ENCODE measurements around the gene PHF5A. TPM values are rescaled to one million over a fixed set of nuclear protein-coding genes. Genes with fewer than 3 reads are reported as not detected.

Gene PHF5A
- total RNA-seq, 1 experiment from 2014 or later = 62.9 TPM

- H3F3A ChIP-seq (ENCODE audit: insufficient read depth, low read depth) = peaks cover 4% of the 10 kb centered on the region; the same call in 1 of the 2 replicates
- H3K27me3 ChIP-seq (ENCODE audit: insufficient read depth, low read depth) = no peaks in the 10 kb centered on the region
- no peaks in the 10 kb centered on the region for H3K4me1 ChIP-seq (replicated peaks; ENCODE audit: insufficient read depth)
- peaks cover 82% of the 10 kb centered on the region for H4K20me1 ChIP-seq (ENCODE audit: insufficient read depth)
- no TSS peak for BruUV-seq (replicated peaks)
- ChIA-PET CTCF (no interaction called here), POLR2A (ENCODE audit: unreplicated experiment) (interaction anchor here (0.6 kb wide), 1 partner anchor 40 kb away, joined by 12 read pairs; no protein-coding TSS in a partner anchor)
- H3K27ac ChIP-seq = no peak overlapping the region
- H2AFZ ChIP-seq = no peak overlapping the region
- no peaks in the 10 kb centered on the region for H3K9me2 ChIP-seq (ENCODE audit: insufficient read depth)
- H3K36me3 ChIP-seq (ENCODE audit: low read depth) = no peaks in the 10 kb centered on the region
- DNase-seq = no peak
- no peaks in the 10 kb centered on the region for H3K9me3 ChIP-seq (ENCODE audit: insufficient read depth, low read depth)
- H3K4me3 ChIP-seq = no peak overlapping the region
- H3K4me2 ChIP-seq = no peak overlapping the region
- TF ChIP-seq CTCF (conservative IDR thresholded peaks at IDR 0.05) (no peak), EZH2 (IDR thresholded peaks at IDR 0.05; ENCODE audit: low read depth) (no peak)
- intact Hi-C loops (cut with micrococcal nuclease; ENCODE audit: unreplicated experiment) = no loop called here
- peaks cover 92% of the 10 kb centered on the region for H3K79me2 ChIP-seq (ENCODE audit: low read depth)
Observed at GRCh38 chr22:41488596-41489385, 20.3 kb upstream of the PHF5A start.

GRCh38 chr22:41488076-41488475 lies 19.6 kb upstream of the PHF5A start:
- DNase-seq = peak in 1 of 2 experiments; percentile 1
- Histone ChIP-seq H3K4me2 (no peak overlapping the region), H3K36me3 (ENCODE audit: low read depth) (no peaks in the 10 kb centered on the region), H3K4me3 (no peak overlapping the region), H3K79me2 (ENCODE audit: low read depth) (peaks cover 92% of the 10 kb centered on the region), H3F3A (ENCODE audit: insufficient read depth, low read depth) (peaks cover 4% of the 10 kb centered on the region; the same call in 1 of the 2 replicates), H2AFZ (no peak overlapping the region), H4K20me1 (ENCODE audit: insufficient read depth) (peaks cover 81% of the 10 kb centered on the region), H3K9me2 (ENCODE audit: insufficient read depth) (no peaks in the 10 kb centered on the region), H3K27me3 (ENCODE audit: insufficient read depth, low read depth) (no peaks in the 10 kb centered on the region), H3K27ac (no peak overlapping the region), H3K9me3 (ENCODE audit: insufficient read depth, low read depth) (no peaks in the 10 kb centered on the region), H3K4me1 (replicated peaks; ENCODE audit: insufficient read depth) (no peaks in the 10 kb centered on the region)
- ChIA-PET POLR2A (ENCODE audit: unreplicated experiment) (no interaction called here), CTCF (no interaction called here)
- intact Hi-C loops (cut with micrococcal nuclease; ENCODE audit: unreplicated experiment) = no loop called here
- TF ChIP-seq CTCF (conservative IDR thresholded peaks at IDR 0.05) (no peak), EZH2 (IDR thresholded peaks at IDR 0.05; ENCODE audit: low read depth) (no peak)
- no TSS peak for BruUV-seq (replicated peaks)

GRCh38 chr22:41487037-41487935 lies 18.8 kb upstream of the PHF5A start:
- no peaks in the 10 kb centered on the region for H3K9me3 ChIP-seq (ENCODE audit: insufficient read depth, low read depth)
- CTCF ChIA-PET = no interaction called here

More at GRCh38 chr22:41487037-41487935, 18.8 kb upstream of the PHF5A start:
- Histone ChIP-seq H3K27me3 (ENCODE audit: insufficient read depth, low read depth) (no peaks in the 10 kb centered on the region), H3K4me2 (no peak overlapping the region), H4K20me1 (ENCODE audit: insufficient read depth) (peaks cover 89% of the 10 kb centered on the region), H3K4me3 (no peak overlapping the region), H2AFZ (no peak overlapping the region), H3K27ac (no peak overlapping the region), H3K4me1 (replicated peaks; ENCODE audit: insufficient read depth) (no peaks in the 10 kb centered on the region), H3K9me2 (ENCODE audit: insufficient read depth) (no peaks in the 10 kb centered on the region), H3F3A (ENCODE audit: insufficient read depth, low read depth) (peaks cover 4% of the 10 kb centered on the region; the same call in 1 of the 2 replicates), H3K79me2 (ENCODE audit: low read depth) (peaks cover 93% of the 10 kb centered on the region), H3K36me3 (ENCODE audit: low read depth) (no peaks in the 10 kb centered on the region)
- BruUV-seq (replicated peaks) = no TSS peak
- POLR2A ChIA-PET (ENCODE audit: unreplicated experiment) = no interaction called here
- intact Hi-C loops (cut with micrococcal nuclease; ENCODE audit: unreplicated experiment) = no loop called here
- TF ChIP-seq CTCF (conservative IDR thresholded peaks at IDR 0.05) = no peak
- TF ChIP-seq EZH2 (IDR thresholded peaks at IDR 0.05; ENCODE audit: low read depth) = no peak
- DNase-seq = peak in 1 of 2 experiments; percentile 22

Data from PC-9 (cell line).